ENCODE results near the gene MAP4K4. TPM values are rescaled to one million over a fixed set of nuclear protein-coding genes. Genes with fewer than 3 reads are reported as not detected.
"Not testable (repeated sequence)": the region's sequence is repeated elsewhere in the genome, so short reads cannot be mapped to it uniquely, and the experiment has no call there.

MAP4K4 gene
- total RNA-seq, 1 experiment from 2014 or later = 252 TPM

- DNase-seq (ENCODE audit: low read depth) = no peak
These were observed 45.0 kb downstream of the MAP4K4 start for GRCh38 chr2:101742547-101742946.

GRCh38 chr2:101743288-101743687, 45.8 kb downstream of the MAP4K4 start:
- DNase-seq (ENCODE audit: low read depth) = no peak

GRCh38 chr2:101744832-101745231, 47.3 kb downstream of the MAP4K4 start:
- no peak for DNase-seq (ENCODE audit: low read depth)

GRCh38 chr2:101745711-101746694, 48.5 kb downstream of the MAP4K4 start:
- DNase-seq (ENCODE audit: low read depth) = peak; percentile 74

DNA sequence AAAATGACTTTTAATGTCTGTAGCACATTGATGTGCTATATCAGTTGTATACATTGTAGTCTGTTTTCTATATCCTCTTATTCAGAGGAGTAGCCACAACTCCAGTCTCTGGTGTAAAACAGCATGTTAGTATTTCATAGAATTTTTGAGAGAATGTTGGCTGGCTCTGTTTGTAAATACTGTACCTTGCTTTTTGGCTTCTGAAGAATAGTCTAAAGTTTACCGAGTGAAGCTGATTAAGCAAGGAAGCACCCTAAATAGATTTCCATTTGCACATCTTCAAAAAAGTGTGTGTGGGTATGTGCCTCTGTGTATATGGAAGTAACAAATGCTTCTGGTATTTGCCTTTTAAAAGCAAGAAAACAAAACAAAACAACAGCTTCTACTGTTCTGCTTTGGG, 50.5 kb downstream of the MAP4K4 start:
- no peak for DNase-seq (ENCODE audit: low read depth)

GRCh38 chr2:101748462-101748861, 51.0 kb downstream of the MAP4K4 start:
- DNase-seq (ENCODE audit: low read depth) = not testable (repeated sequence)

GRCh38 chr2:101750688-101751087, 53.2 kb downstream of the MAP4K4 start:
- DNase-seq (ENCODE audit: low read depth) = no peak

DNA sequence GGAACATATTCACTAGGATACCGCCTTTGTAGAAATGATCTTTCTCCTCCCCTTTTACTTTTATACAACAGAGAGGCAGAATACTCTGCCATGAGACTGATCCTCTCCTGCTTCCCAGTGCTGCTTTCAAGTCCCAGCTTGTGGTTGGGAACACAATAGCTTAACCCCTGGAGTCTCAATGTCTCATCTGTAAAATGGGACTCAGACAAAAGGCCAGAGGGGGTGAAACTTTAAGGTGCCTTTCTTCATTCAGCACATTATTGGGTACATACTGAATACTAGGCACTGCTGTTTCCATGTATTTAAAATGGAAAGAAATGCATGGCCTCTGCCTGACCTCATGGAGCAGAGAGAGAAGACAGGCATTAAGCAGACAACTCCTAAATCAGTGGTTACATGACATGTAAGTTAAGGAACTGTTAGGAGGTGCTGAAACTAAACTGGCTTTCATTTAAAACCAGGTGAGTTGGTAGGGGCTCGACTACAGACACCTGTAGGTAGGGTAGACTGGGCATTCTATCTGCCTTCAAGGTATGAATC, 53.8 kb downstream of the MAP4K4 start:
- DNase-seq (ENCODE audit: low read depth) = no peak

GRCh38 chr2:101751875-101752619, 54.5 kb downstream of the MAP4K4 start:
- no peak for DNase-seq (ENCODE audit: low read depth)

GRCh38 chr2:101752716-101753616, 55.5 kb downstream of the MAP4K4 start:
- no peak for DNase-seq (ENCODE audit: low read depth)

- no peak for DNase-seq (ENCODE audit: low read depth)
These were observed 56.4 kb downstream of the MAP4K4 start for GRCh38 chr2:101753720-101754490.

DNA sequence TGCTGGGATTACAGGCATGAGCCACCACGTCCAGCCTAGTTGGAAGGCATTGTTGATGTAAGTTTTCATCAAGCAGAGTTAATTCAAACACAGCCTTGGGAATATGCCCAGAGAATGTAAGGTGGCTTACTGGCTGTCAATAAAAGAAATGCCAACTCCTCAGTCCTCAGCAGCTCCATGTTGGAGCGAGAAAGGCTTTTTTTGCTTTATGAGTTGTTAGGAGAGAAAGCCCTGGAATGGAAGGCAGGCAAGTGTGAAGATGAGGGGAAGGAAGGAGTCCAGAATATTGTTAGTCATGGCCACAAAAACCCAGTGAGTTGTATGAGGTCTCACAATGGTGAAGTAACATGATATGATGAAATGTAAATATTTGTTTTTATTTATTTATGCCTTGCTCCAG, 57.1 kb downstream of the MAP4K4 start:
- DNase-seq (ENCODE audit: low read depth) = no peak

- DNase-seq (ENCODE audit: low read depth) = no peak
These were observed 58.8 kb downstream of the MAP4K4 start for GRCh38 chr2:101756266-101756665.

DNA sequence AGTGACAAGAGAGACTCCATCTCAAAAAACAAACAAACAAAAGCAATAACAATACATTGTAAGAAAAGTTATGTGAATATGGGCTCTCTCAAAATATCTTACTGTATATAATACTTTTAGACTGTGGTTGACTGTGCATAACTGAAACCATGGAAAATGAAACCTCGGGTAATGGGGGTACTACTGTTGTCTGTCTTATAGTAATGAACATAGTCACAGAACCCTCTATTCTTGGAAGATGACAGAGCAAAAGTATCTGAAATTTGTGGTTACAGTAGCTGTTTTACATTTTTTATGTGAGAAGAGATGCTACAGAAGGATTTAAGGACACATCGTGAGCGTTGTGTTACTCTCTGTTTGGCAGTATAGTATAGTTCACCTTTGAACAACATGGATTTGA, 60.5 kb downstream of the MAP4K4 start:
- no peak for DNase-seq (ENCODE audit: low read depth)

DNA sequence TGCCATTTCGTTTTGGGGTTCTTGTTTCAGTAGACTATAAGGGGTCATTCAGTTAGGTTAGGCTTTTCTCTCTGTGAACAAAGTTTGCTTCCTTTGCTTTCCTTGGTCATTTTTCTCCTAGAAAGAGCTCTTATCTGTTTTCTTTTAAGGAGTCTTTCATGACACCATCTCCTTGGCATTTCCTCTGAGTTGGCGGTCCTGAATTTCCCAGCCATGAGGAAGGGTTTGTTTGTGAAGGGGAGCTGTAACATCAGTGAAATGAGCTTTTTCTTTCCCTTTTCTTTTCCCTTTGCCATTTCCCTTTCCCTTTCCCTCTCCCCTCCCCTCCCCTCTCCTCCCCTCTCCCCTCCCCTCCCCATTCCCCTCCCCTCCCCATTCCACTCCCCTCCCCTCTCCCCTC, 61.7 kb downstream of the MAP4K4 start:
- peak; percentile 85 for DNase-seq (ENCODE audit: low read depth)

GRCh38 chr2:101762451-101763171, 65.1 kb downstream of the MAP4K4 start:
- DNase-seq (ENCODE audit: low read depth) = peak; percentile 52

DNA sequence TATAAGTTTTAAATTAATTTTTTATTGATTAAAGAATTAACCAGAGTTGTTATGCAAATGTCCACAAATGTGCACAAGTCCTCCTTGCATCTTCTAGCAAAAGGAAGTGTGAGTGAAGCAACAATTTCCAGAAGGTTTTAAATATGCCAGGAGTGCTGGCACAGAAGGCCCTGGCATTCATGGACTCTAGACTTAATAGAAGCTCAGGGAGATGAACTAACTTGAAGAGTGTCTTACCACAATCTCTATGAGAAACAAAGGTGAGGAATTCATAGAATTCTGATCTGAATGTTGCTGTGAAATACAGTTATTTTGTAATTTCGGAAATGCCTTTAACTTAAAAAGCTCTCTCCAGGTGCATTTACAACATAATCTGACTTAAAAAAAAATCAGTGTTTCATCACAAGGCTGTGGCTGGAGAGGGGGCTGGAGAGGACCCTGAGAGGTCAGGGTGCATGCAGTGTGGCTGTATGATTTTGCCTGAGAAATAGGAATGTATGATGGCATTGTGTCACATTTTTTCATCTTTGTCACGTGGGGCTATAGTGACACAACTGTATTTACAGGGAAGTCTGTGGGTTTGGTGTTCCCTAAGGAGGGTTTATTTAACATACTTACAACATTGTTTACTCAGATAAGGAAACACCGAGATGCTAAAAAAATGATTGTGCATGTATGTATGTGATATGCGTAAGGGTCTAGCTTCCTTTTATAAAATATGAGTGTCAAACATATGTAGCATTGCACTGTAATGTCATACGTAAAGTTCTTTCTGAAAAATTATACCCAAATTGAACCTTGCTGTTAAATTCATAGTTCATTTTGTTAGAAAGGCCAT, 66.2 kb downstream of the MAP4K4 start:
- no peak for DNase-seq (ENCODE audit: low read depth)

DNA sequence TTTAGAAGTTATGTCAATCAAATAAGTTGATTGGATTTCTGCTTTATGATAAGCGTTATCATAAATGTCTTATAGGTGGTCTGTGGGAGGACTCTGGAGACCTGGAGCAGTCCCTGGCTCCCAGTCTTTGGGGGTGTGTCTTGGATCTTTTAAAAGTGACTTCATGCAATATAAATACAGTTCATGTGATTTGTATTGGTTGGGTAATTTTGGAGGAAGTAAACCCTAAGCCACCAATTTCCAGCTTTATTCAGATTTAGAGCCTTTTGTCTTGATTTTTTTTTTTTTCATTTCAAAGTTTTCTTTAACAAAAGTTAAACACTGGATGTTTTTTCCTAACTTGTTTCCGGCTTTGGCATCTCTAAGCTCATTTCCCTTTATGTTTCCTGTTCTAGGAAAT, 68.8 kb downstream of the MAP4K4 start:
- no peak for DNase-seq (ENCODE audit: low read depth)

All from LHCN-M2 (cell line).